Esophagus muscularis mucosa (tissue), 4 donors: ENCODE results near the gene MARVELD2. TPM values are rescaled to one million over a fixed set of nuclear protein-coding genes. Genes with fewer than 3 reads are reported as not detected.
"Not testable (repeated sequence)": the region's sequence is repeated elsewhere in the genome, so short reads cannot be mapped to it uniquely, and the experiment has no call there.

Experiments used
- DNase-seq: peaks from one replicate; pipeline ENCODE4 v3.0.0-alpha.2; 2017; ENCODE audit errors: extremely low spot score
- H3K27ac ChIP-seq, 4 donors: fragments of 200-600 bp; sonication (generic); replicated peaks in 1 of 4; 1 replicate in 3 of 4; 2 replicates in 1 of 4; pipeline ENCODE4 v1.5.1; 2016 to 2019; ENCODE audit warnings: mild to moderate bottlenecking in 1 of 4
- H3K27me3 ChIP-seq, 4 donors: fragments of 200-600 bp; sonication (generic); one replicate each; pipeline versions ENCODE4 v1.5.1 to v1.6.0; 2016 to 2019
- H3K36me3 ChIP-seq, 4 donors: fragments of 200-600 bp; sonication (generic); one replicate each; pipeline ENCODE4 v1.5.1; 2016 to 2019
- H3K4me1 ChIP-seq, 4 donors: fragments of 200-600 bp; sonication (generic); one replicate each; pipeline ENCODE4 v1.5.1; 2016 to 2019
- H3K4me3 ChIP-seq, 4 donors: fragments of 200-600 bp; sonication (generic); 1 replicate in 2 of 4; 2 replicates in 2 of 4; pipeline ENCODE4 v1.5.1; 2016 to 2019; ENCODE audit warnings: mild to moderate bottlenecking in 4 of 4, moderate library complexity in 1 of 4
- H3K9me3 ChIP-seq, 4 donors: fragments of 200-600 bp; sonication (generic); 1 replicate in 3 of 4; 2 replicates in 1 of 4; pipeline ENCODE4 v1.5.1; 2016 to 2019
- EP300 ChIP-seq: sonication (generic); formaldehyde crosslinking; IDR thresholded peaks from one replicate; pipeline ENCODE4 v1.6.1; 2017; ENCODE audit warnings: antibody characterized with exemption
- POLR2A ChIP-seq: fragments of 450-650 bp; IDR thresholded peaks from one replicate; pipeline ENCODE4 v1.6.1; 2017; ENCODE audit warnings: antibody characterized with exemption, moderate library complexity, mild to moderate bottlenecking, low read depth
- POLR2AphosphoS5 ChIP-seq, 2 donors: sonication (generic); formaldehyde crosslinking; IDR thresholded peaks; one replicate each; pipeline ENCODE4 v1.6.1; 2017; ENCODE audit warnings: antibody characterized with exemption in 2 of 2
- WGBS: methylation state at CpG from one replicate; pipeline ENCODE4 v1.1.5; 2018; 5-methylcytosine and 5-hydroxymethylcytosine counted together
- intact Hi-C: fragments of 100-400 bp; cut with DNase I; formaldehyde crosslinking; loops from one replicate; pipeline ENCODE4 v1.15.1; 2023
- total RNA-seq, 4 donors: library from RNA; depleted of rRNA; stranded (reverse); fragments of >200 nt; gene quantifications; one replicate each; pipeline versions ENCODE4 v1.1.0 to v1.2.1, GENCODE V29; 2016
- TF ChIP-seq, protein P1 (sequence below), 3 experiments: fragments of 200-600 bp in 2 of 3; fragments of 450-650 bp in 1 of 3; sonication (generic) in 2 of 3; IDR thresholded peaks; one replicate each; pipeline ENCODE4 v1.5.1; 2017 to 2019; ENCODE audit warnings: antibody characterized with exemption in 3 of 3, mild to moderate bottlenecking in 2 of 3, moderate library complexity in 1 of 3

The MARVELD2 gene
- total RNA-seq, 4 donors from 2014 or later, result 0.42 to 1.0 (median 0.93) TPM

GRCh38 chr5:69431424-69432303 is 16.7 kb downstream of the MARVELD2 start:
- H3K9me3 ChIP-seq, result no peaks in the 10 kb centered on the region
- H3K36me3 ChIP-seq, result no peaks in the 10 kb centered on the region
- H3K4me3 ChIP-seq, result no peak overlapping the region
- 85% methylated on average over 11 of the region's 11 CpGs for WGBS
- TF ChIP-seq EP300 (no peak), POLR2AphosphoS5 (IDR thresholded peaks at IDR 0.05) (no peak), POLR2A (no peak)
- TF ChIP-seq, protein P1, sequence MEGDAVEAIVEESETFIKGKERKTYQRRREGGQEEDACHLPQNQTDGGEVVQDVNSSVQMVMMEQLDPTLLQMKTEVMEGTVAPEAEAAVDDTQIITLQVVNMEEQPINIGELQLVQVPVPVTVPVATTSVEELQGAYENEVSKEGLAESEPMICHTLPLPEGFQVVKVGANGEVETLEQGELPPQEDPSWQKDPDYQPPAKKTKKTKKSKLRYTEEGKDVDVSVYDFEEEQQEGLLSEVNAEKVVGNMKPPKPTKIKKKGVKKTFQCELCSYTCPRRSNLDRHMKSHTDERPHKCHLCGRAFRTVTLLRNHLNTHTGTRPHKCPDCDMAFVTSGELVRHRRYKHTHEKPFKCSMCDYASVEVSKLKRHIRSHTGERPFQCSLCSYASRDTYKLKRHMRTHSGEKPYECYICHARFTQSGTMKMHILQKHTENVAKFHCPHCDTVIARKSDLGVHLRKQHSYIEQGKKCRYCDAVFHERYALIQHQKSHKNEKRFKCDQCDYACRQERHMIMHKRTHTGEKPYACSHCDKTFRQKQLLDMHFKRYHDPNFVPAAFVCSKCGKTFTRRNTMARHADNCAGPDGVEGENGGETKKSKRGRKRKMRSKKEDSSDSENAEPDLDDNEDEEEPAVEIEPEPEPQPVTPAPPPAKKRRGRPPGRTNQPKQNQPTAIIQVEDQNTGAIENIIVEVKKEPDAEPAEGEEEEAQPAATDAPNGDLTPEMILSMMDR (IDR thresholded peaks at IDR 0.05), result no peak
- no peaks in the 10 kb centered on the region for H3K27me3 ChIP-seq
- intact Hi-C loops, result no loop called here
- DNase-seq, result no peak
- no peak overlapping the region for H3K27ac ChIP-seq
- no peaks in the 10 kb centered on the region for H3K4me1 ChIP-seq

DNA sequence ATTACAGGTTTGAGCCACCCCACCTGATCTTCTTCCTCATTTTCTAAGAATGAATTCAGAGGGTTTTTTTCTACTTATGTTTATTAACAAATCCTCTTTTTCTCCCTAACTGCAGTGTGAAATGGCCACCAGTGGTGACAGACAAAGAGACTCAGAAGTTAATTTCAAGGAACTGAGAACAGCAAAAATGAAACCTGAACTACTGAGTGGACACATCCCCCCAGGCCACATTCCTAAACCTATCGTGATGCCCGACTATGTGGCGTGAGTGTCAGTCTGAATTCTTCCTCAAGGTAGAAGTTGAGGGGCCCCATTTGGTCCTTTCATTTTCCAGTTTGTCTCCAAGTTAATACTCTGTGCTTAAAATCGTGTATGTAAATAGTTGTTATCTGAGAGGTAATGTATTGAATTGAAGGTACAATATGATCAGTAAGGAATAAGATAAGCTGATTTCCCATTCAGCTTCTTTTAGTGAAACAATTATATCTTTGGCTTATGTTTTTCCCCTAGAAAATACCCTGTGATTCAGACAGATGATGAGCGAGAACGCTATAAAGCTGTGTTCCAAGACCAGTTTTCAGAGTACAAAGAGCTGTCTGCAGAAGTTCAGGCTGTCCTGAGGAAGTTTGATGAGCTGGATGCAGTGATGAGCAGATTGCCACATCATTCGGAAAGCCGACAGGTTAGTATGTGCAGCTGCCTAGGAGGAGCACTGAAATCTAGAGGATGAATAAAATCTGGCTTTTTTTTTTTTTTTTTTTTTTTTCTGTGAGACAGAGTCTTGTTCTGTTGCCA is 17.7 kb downstream of the MARVELD2 start:
- H3K27ac ChIP-seq, result no peak overlapping the region
- H3K4me1 ChIP-seq, result no peaks in the 10 kb centered on the region
- DNase-seq, result no peak
- no peak overlapping the region for H3K4me3 ChIP-seq
- H3K27me3 ChIP-seq, result no peaks in the 10 kb centered on the region
- no peaks in the 10 kb centered on the region for H3K36me3 ChIP-seq
- no peaks in the 10 kb centered on the region for H3K9me3 ChIP-seq
- TF ChIP-seq POLR2A (no peak), POLR2AphosphoS5 (IDR thresholded peaks at IDR 0.05) (no peak), EP300 (no peak)
- TF ChIP-seq, protein P1 (IDR thresholded peaks at IDR 0.05), result no peak
- 87% methylated on average over 8 of the region's 8 CpGs for WGBS
- intact Hi-C loops, result no loop called here

- DNase-seq, H3K27me3 ChIP-seq, H3K27ac ChIP-seq, H3K4me3 ChIP-seq, H3K4me1 ChIP-seq, H3K9me3 ChIP-seq, intact Hi-C loops, H3K36me3 ChIP-seq: not testable (repeated sequence)
- WGBS, result 90% methylated on average over 5 of the region's 5 CpGs
Observed at GRCh38 chr5:69435276-69435884, 20.5 kb downstream of the MARVELD2 start.

GRCh38 chr5:69444127-69444754 is 29.3 kb downstream of the MARVELD2 start:
- TF ChIP-seq EP300 (no peak), POLR2A (no peak), POLR2AphosphoS5 (IDR thresholded peaks at IDR 0.05) (no peak)
- TF ChIP-seq, protein P1 (IDR thresholded peaks at IDR 0.05), result no peak
- no peak for DNase-seq
- 94% methylated on average over 7 of the region's 7 CpGs for WGBS
- Histone ChIP-seq H3K4me1 (no peaks in the 10 kb centered on the region), H3K36me3 (peaks cover 0 to 4% (median 0%) of the 10 kb centered on the region in 4 donors), H3K27me3 (no peaks in the 10 kb centered on the region), H3K4me3 (no peak overlapping the region), H3K27ac (no peak overlapping the region), H3K9me3 (no peaks in the 10 kb centered on the region)
- intact Hi-C loops, result no loop called here

DNA sequence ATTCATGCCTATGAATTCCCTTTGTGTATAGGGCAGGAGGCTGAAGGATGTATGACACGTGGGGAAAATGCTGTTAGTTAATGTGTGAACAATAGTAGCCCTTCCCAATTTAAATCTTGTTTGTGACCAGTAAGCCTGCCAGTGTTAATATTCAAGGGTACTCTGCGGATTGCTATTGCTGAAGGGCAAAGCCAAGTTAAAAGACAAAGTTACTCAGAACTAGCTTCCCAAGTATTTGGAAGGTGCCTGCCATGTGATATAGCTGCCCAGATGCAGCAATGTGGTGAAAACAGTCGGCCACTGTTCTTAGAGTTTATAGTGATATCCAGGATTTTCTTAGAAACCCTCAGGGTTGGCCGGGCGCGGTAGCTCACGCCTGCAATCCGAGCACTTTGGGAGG is 34.6 kb downstream of the MARVELD2 start:
- no peaks in the 10 kb centered on the region for H3K4me1 ChIP-seq
- DNase-seq, result no peak
- TF ChIP-seq POLR2A (no peak), EP300 (no peak), POLR2AphosphoS5 (IDR thresholded peaks at IDR 0.05) (no peak)
- TF ChIP-seq, protein P1 (IDR thresholded peaks at IDR 0.05), result no peak
- intact Hi-C loops, result no loop called here
- WGBS, result 93% methylated on average over 8 of the region's 8 CpGs
- no peak overlapping the region for H3K27ac ChIP-seq
- H3K27me3 ChIP-seq, result no peaks in the 10 kb centered on the region
- no peak overlapping the region for H3K4me3 ChIP-seq
- H3K36me3 ChIP-seq, result no peaks in the 10 kb centered on the region
- no peaks in the 10 kb centered on the region for H3K9me3 ChIP-seq
